ENCODE results near the gene TOP1.

TOP1 gene

GRCh38 chr20:41161886-41162285 is 133.3 kb downstream of the TOP1 start:
- DNase-seq (ENCODE audit: low read depth): no peak
- no peak for TF ChIP-seq CTCF (IDR thresholded peaks at IDR 0.05; ENCODE audit: low read depth, low read length, missing control alignments)
- H3K4me3 ChIP-seq (ENCODE audit: low read depth, low read length): no peak overlapping the region

- no peak overlapping the region for H3K4me3 ChIP-seq (ENCODE audit: low read depth, low read length)
- TF ChIP-seq CTCF (IDR thresholded peaks at IDR 0.05; ENCODE audit: low read depth, low read length, missing control alignments): no peak
- no peak for DNase-seq (ENCODE audit: low read depth)
Measured at GRCh38 chr20:41162396-41162795, 133.8 kb downstream of the TOP1 start.

- TF ChIP-seq CTCF (IDR thresholded peaks at IDR 0.05; ENCODE audit: low read depth, low read length, missing control alignments): no peak
- DNase-seq (ENCODE audit: low read depth): no peak
- no peak overlapping the region for H3K4me3 ChIP-seq (ENCODE audit: low read depth, low read length)
Measured at GRCh38 chr20:41163821-41164220, 135.2 kb downstream of the TOP1 start.

- no peak for TF ChIP-seq CTCF (IDR thresholded peaks at IDR 0.05; ENCODE audit: low read depth, low read length, missing control alignments)
- DNase-seq (ENCODE audit: low read depth): no peak
- no peak overlapping the region for H3K4me3 ChIP-seq (ENCODE audit: low read depth, low read length)
Measured at GRCh38 chr20:41165001-41165882, 136.6 kb downstream of the TOP1 start.

- TF ChIP-seq CTCF (IDR thresholded peaks at IDR 0.05; ENCODE audit: low read depth, low read length, missing control alignments): no peak
- no peak overlapping the region for H3K4me3 ChIP-seq (ENCODE audit: low read depth, low read length)
- DNase-seq (ENCODE audit: low read depth): no peak
Measured at GRCh38 chr20:41166201-41167117, 137.8 kb downstream of the TOP1 start.

GRCh38 chr20:41167118-41167470 is 138.5 kb downstream of the TOP1 start:
- TF ChIP-seq CTCF (IDR thresholded peaks at IDR 0.05; ENCODE audit: low read depth, low read length, missing control alignments): no peak
- no peak overlapping the region for H3K4me3 ChIP-seq (ENCODE audit: low read depth, low read length)
- DNase-seq (ENCODE audit: low read depth): no peak
